A549 treated with Hydrocortisone at 1 μM for 4 hours (cell line): ENCODE results near the gene CCDC71. TPM values are rescaled to one million over a fixed set of nuclear protein-coding genes. Genes with fewer than 3 reads are reported as not detected.

ENCODE experiments used
- total RNA-seq: library from RNA; stranded (reverse); fragments of 200-300 nt; extraction: Qiagen RNA extraction; gene quantifications from 5 replicates; pipeline ENCODE4 v1.2.3, GENCODE V29; 2022

The CCDC71 gene
- 11.6 to 15.2 TPM (median 14.6 TPM) in 5 replicates for total RNA-seq

DNA sequence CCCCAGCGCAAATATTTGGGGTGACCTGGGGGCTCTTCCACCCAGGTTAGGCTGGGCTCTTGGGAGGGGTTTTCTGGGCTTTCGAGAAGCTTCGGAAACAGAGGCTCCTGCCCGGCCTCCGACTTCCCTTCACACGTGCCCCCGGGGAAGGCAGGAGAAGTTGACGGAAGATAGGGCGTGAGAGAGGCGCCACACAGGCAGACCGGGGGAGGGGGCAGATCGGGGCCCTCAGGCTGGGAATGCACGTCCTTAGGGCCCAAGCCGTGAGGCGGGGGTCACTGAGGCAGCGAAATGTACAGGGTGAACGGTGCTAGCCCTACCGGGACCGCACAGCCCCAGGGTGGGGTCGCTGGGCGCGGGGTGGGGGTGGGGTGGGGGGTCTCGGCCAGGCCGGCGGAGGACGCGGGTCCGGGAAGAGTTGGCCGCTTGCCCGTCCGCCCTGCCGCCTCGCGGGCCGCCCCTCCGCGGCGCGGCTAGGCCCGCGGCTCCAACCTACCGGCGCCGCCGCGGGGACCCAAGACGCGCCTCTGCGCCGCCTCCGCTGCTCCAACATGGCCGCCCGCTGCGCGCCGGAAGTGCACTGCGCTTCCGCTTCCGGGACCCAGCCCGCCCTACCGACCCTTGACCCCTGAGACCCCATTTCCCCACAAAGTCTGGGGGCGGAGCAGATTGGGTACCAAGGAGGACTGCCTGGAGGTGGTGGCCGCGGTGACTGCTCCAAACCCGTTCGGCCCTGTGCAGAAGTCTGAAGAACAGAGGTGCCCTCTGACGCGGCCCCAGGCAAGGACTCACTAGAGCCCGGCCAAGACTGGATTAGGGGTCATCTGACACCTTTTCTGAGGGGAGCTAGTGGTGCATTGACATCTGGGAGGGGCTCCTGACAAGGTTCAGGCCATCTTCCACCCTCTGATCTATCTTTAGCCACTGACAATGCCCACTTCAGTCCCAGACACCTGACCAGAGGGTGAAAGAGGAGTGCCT, at the start of gene CCDC71:
TSS of gene CCDC71 (minus strand) at position 561 of the 981 bp plus-strand sequence. CDS start 2,123 bp downstream, outside the sequence.

DNA sequence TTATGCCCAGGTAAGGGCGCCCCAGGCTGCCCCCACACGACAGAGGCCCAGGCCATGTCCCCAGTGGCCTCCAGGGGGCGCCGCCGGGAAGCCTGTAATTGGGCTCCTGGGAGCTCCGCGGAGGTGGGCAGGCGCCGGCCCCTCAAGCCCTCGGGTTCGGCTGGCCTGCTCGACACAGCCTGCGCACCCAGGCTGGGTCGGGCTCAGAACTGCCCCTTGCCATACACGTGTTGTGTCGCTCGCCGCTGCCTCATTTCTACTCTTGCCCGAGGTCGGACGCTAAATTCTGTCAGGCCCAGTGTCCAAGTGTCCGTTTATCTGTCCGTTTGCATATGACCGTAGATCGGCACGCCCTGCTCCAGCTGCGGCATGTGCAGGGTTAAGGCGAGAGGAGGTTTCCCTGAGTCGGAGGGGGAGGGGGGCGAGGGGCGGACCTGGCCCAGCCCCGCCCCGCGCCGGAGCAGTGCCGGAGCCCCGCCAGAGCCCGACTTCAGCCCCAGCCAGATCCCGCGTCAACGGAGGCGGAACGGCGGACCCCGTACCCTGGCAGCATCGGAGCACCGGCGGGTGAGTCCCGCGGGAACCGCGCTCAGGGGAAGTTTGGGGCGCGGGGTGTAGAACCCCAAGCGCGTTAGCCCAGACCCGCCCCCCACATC, 5.1 kb upstream of the CCDC71 start, which contains the start of gene KLHDC8B:
TSS of gene KLHDC8B (plus strand) at position 480 of the 656 bp plus-strand sequence. CDS start 1,172 bp downstream, outside the sequence.

DNA sequence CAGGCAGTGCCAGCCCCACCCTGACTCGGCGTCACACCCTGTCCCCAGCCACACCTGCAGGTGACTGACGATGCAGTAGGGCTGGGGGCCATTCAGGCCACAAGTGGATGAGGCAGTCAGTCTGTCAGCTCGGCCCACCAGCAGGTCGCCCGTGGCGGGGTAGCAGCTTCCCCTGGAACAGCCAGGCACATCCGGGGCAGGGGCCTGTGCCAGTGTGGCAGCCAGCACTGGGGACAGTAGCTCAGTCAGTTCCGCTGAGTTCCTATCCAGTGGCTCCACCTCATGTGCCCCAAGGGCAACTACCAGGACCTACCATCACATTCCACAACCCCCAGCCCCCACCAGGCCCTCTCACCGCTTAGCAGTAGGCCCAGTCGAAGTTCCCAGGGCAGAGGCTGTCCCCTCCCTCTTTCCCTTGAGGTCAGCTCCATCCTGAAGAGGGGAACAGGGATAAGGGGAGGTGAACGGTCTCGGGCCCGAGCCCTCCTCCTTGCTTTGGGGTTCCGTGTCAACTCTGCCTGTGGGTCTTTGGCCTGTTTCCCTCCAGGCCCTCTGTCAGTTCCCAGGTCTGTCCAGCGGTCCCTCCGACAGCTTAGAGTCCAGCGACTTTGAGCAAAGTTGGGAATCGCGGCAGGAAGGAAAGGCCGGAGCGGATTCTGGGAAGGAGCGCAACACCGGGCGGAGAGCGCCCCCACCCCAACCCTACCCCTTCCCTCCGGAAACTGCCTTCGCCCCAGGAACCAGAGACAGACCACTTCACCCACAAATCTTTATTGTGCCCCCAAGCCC, 33.5 kb downstream of the CCDC71 start, which contains the start of gene LAMB2:
TSS of gene LAMB2 (minus strand) at position 614 of the 789 bp plus-strand sequence. CDS start at position 431, 183 bp downstream.

DNA sequence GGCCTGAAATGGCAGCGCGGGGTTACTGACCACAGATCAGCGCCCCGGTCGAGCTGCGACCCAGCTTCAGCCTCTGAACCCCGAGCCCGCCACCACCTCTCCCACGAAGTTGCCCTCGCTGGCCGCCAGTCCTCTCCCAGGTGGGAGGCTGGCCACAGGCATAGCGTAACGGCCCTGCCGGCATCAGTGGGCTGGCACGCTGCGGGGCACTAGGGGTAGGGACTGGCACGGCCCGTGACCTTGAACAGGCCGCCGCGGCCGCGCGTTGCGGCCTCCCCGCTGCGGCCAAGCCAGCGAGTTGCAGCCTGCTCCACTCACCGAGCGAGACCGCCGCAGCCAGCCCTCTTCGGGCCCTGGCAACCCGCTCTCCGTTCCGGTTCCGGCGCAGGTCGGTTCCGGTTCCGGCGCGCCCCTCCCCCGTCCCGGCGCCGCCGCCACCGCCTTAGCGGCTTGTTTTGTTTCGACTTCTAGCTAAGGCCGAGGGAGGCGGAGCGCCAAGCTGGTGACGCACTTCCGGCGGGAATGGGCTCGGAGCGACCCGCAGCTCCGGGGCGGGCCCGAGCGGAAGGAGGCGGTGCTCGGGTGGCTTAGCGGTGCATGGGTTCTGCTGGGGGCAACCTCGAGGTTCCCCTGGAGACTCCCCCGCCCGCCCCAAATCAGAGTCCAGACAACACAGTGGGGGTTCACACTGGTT, 45.5 kb downstream of the CCDC71 start, which contains the start of gene USP19:
TSS of gene USP19 (minus strand) at position 386 of the 694 bp plus-strand sequence. CDS start 1,678 bp downstream, outside the sequence.

Other genes with a start within 250 kb of the CCDC71 start
- gene ARIH2, start 247.5 kb downstream of the CCDC71 start, total RNA-seq, result 52.5 to 66.6 TPM (median 58.1 TPM) in 5 replicates
- gene P4HTM, start 176.1 kb downstream of the CCDC71 start, total RNA-seq, result 12.2 to 20.2 TPM (median 17.5 TPM) in 5 replicates
- 65.0 to 73.0 TPM (median 69.3 TPM) in 5 replicates for gene WDR6, start 158.9 kb downstream of the CCDC71 start, total RNA-seq
- gene DALRD3, start 147.8 kb downstream of the CCDC71 start, total RNA-seq, result 20.3 to 25.8 TPM (median 24.4 TPM) in 5 replicates
- 49.6 to 89.0 TPM (median 87.8 TPM) in 5 replicates for gene NDUFAF3, start 144.2 kb downstream of the CCDC71 start, total RNA-seq
- 147 to 182 TPM (median 153 TPM) in 5 replicates for gene IMPDH2, start 136.9 kb downstream of the CCDC71 start, total RNA-seq
- gene QRICH1, start 72.3 kb downstream of the CCDC71 start, total RNA-seq, result 35.1 to 42.1 TPM (median 35.9 TPM) in 5 replicates
- gene QARS1, start 61.6 kb downstream of the CCDC71 start, total RNA-seq, result 121 to 163 TPM (median 145 TPM) in 5 replicates
- gene USP19, start 45.5 kb downstream of the CCDC71 start, total RNA-seq, result 20.0 to 23.6 TPM (median 21.9 TPM) in 5 replicates
- gene LAMB2, start 33.3 kb downstream of the CCDC71 start, total RNA-seq, result 92.5 to 109 TPM (median 101 TPM) in 5 replicates
- 3.2 to 6.7 TPM (median 5.4 TPM) in 5 replicates for gene KLHDC8B, start 5.3 kb upstream of the CCDC71 start, total RNA-seq
- gene C3orf62, start 110.9 kb upstream of the CCDC71 start, total RNA-seq, result 1.5 to 2.4 TPM (median 2.2 TPM) in 5 replicates
- 11.1 to 19.7 TPM (median 13.7 TPM) in 5 replicates for gene USP4, start 173.7 kb upstream of the CCDC71 start, total RNA-seq
- gene GPX1, start 192.0 kb upstream of the CCDC71 start, total RNA-seq, result 219 to 307 TPM (median 282 TPM) in 5 replicates
- gene RHOA, start 245.6 kb upstream of the CCDC71 start, total RNA-seq, result 440 to 561 TPM (median 464 TPM) in 5 replicates
- gene TCTA, start 246.1 kb upstream of the CCDC71 start, total RNA-seq, result 22.2 to 23.7 TPM (median 22.7 TPM) in 5 replicates